Measurements from ENCODE around the gene PI16. TPM values are rescaled to one million over a fixed set of nuclear protein-coding genes. Genes with fewer than 3 reads are reported as not detected.
A peak's percentile ranks its signal among the peaks of the same experiment; 100 is the strongest.

Gene PI16
- polyA plus RNA-seq, 3 donors = 0.22 TPM; not detected in 2

DNA sequence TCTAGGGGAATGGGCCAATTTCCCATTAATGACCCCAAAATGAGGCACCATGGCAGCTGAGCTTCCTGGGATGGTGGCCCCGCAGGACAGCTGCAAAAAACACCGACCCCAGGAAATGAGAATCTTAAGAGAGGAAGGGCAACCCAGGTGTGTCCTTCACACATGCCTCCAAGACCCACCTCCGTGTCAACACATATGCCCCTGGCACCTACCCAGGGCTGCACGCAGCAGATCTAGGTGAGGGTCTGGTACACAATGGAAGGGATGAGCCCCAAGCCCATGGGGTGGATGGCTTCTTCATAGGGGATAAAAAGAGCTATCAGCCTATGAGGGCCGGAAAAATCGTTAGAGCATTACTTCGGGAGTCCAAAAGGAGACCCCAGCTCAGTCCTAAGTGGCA is 22.0 kb downstream of the PI16 start:
- Mint-ChIP-seq H3K36me3 (peaks cover 90 to 97% of the 10 kb centered on the region in 2 donors), H3K27ac (peak overlapping the region in 1 of 7 donors; percentile 13), H3K4me1 (peaks cover 6% of the 10 kb centered on the region), H3K9me3 (no peaks in the 10 kb centered on the region), H3K27me3 (ENCODE audit: low read depth in 3 of 3) (peaks cover 0 to 1% (median 0%) of the 10 kb centered on the region in 3 donors), H3K4me3 (no peak overlapping the region)
- intact Hi-C loops (cut with micrococcal nuclease) = loop anchor here in 1 of 2 donors (5.0 kb wide), 1 partner anchor 41 kb away; no protein-coding TSS in a partner anchor
- Histone ChIP-seq H3K4me3 (replicated peaks in 1 of 3; ENCODE audit: low read depth in 2 of 3, low read length in 3 of 3) (no peak overlapping the region), H2AFZ (ENCODE audit: insufficient read depth, low read depth, low read length, poor library complexity, severe bottlenecking) (no peak overlapping the region), H3K4me1 (ENCODE audit: control insufficient read depth in 1 of 2, insufficient read depth in 2 of 2, low read length in 2 of 2) (no peaks in the 10 kb centered on the region), H3K27ac (ENCODE audit: low read depth in 1 of 2, low read length in 2 of 2) (no peak overlapping the region), H4K20me1 (ENCODE audit: insufficient read depth, low read length) (peaks cover 89% of the 10 kb centered on the region), H3K36me3 (replicated peaks in 1 of 2; ENCODE audit: control insufficient read depth in 1 of 2, insufficient read depth in 2 of 2, low read length in 2 of 2) (peaks cover 99 to 100% of the 10 kb centered on the region in 2 donors), H3K79me2 (ENCODE audit: insufficient read depth, low read length) (peaks cover 43% of the 10 kb centered on the region), H3K27me3 (ENCODE audit: control insufficient read depth in 2 of 2, insufficient read depth in 2 of 2, low read length in 2 of 2) (no peaks in the 10 kb centered on the region), H3K9me3 (replicated peaks in 1 of 2; ENCODE audit: control insufficient read depth in 1 of 2, insufficient read depth in 1 of 2, low read length in 2 of 2) (no peaks in the 10 kb centered on the region), H3K9ac (ENCODE audit: insufficient read depth, low read length, poor library complexity, severe bottlenecking) (no peak overlapping the region), H3K4me2 (replicated peaks; ENCODE audit: extremely low read depth, low read length, poor library complexity, severe bottlenecking) (no peak overlapping the region)
- DNase-seq = no peak
- 90% methylated on average over 3 of the region's 7 CpGs for WGBS (ENCODE audit: insufficient coverage)
- TF ChIP-seq, protein P1, sequence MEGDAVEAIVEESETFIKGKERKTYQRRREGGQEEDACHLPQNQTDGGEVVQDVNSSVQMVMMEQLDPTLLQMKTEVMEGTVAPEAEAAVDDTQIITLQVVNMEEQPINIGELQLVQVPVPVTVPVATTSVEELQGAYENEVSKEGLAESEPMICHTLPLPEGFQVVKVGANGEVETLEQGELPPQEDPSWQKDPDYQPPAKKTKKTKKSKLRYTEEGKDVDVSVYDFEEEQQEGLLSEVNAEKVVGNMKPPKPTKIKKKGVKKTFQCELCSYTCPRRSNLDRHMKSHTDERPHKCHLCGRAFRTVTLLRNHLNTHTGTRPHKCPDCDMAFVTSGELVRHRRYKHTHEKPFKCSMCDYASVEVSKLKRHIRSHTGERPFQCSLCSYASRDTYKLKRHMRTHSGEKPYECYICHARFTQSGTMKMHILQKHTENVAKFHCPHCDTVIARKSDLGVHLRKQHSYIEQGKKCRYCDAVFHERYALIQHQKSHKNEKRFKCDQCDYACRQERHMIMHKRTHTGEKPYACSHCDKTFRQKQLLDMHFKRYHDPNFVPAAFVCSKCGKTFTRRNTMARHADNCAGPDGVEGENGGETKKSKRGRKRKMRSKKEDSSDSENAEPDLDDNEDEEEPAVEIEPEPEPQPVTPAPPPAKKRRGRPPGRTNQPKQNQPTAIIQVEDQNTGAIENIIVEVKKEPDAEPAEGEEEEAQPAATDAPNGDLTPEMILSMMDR (IDR thresholded peaks at IDR 0.05) = no peak

DNA sequence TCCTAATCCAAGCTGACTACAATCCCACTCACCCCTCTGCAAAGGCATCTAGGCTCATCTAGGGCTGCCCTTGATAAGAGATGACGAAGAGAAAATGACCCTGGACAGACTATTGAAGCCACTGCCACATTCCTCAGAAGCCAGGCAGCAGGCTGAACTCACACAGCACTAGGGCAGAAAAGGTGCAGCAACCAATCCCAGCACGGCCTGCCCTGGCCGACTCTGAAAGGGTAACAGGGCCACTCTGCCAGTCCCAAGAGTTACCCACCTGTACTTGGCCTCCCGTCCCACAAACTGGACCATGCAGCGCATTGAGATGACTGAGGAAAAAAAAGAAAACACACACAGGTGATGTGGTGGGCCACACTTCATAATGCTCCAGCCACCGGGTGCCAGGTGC is 22.4 kb downstream of the PI16 start:
- peaks cover 96 to 100% of the 10 kb centered on the region in 2 donors for H3K36me3 ChIP-seq (replicated peaks in 1 of 2; ENCODE audit: control insufficient read depth in 1 of 2, insufficient read depth in 2 of 2, low read length in 2 of 2)
- no peak for DNase-seq
- H3K9me3 ChIP-seq (replicated peaks in 1 of 2; ENCODE audit: control insufficient read depth in 1 of 2, insufficient read depth in 1 of 2, low read length in 2 of 2) = no peaks in the 10 kb centered on the region
- 100% methylated on average over 3 of the region's 6 CpGs for WGBS (ENCODE audit: insufficient coverage)
- H3K79me2 ChIP-seq (ENCODE audit: insufficient read depth, low read length) = peaks cover 47% of the 10 kb centered on the region
- no peaks in the 10 kb centered on the region for H3K9me3 Mint-ChIP-seq
- TF ChIP-seq, protein P1 (IDR thresholded peaks at IDR 0.05) = no peak
- H3K4me3 ChIP-seq (replicated peaks in 1 of 3; ENCODE audit: low read depth in 2 of 3, low read length in 3 of 3) = no peak overlapping the region
- peak overlapping the region in 2 of 7 donors; percentile 6 to 30 for H3K27ac Mint-ChIP-seq
- intact Hi-C loops (cut with micrococcal nuclease) = loop anchor here in 1 of 2 donors (5.0 kb wide), 1 partner anchor 40 kb away; no protein-coding TSS in a partner anchor
- no peak overlapping the region for H2AFZ ChIP-seq (ENCODE audit: insufficient read depth, low read depth, low read length, poor library complexity, severe bottlenecking)
- no peaks in the 10 kb centered on the region for H3K4me1 ChIP-seq (ENCODE audit: control insufficient read depth in 1 of 2, insufficient read depth in 2 of 2, low read length in 2 of 2)
- H3K27me3 ChIP-seq (ENCODE audit: control insufficient read depth in 2 of 2, insufficient read depth in 2 of 2, low read length in 2 of 2) = no peaks in the 10 kb centered on the region
- peaks cover 90 to 97% of the 10 kb centered on the region in 2 donors for H3K36me3 Mint-ChIP-seq
- peaks cover 89% of the 10 kb centered on the region for H4K20me1 ChIP-seq (ENCODE audit: insufficient read depth, low read length)
- H3K4me2 ChIP-seq (replicated peaks; ENCODE audit: extremely low read depth, low read length, poor library complexity, severe bottlenecking) = no peak overlapping the region
- no peak overlapping the region for H3K4me3 Mint-ChIP-seq
- H3K9ac ChIP-seq (ENCODE audit: insufficient read depth, low read length, poor library complexity, severe bottlenecking) = no peak overlapping the region
- H3K27ac ChIP-seq (ENCODE audit: low read depth in 1 of 2, low read length in 2 of 2) = no peak overlapping the region
- H3K4me1 Mint-ChIP-seq = peaks cover 6% of the 10 kb centered on the region
- H3K27me3 Mint-ChIP-seq (ENCODE audit: low read depth in 3 of 3) = peaks cover 0 to 1% (median 0%) of the 10 kb centered on the region in 3 donors

Measured in CD14-positive monocyte (primary cell).